Measurements from ENCODE around the gene PALM3.
A peak's percentile ranks its signal among the peaks of the same experiment; 100 is the strongest.
"Not testable (repeated sequence)": the region's sequence is repeated elsewhere in the genome, so short reads cannot be mapped to it uniquely, and the experiment has no call there.

Gene PALM3

DNA sequence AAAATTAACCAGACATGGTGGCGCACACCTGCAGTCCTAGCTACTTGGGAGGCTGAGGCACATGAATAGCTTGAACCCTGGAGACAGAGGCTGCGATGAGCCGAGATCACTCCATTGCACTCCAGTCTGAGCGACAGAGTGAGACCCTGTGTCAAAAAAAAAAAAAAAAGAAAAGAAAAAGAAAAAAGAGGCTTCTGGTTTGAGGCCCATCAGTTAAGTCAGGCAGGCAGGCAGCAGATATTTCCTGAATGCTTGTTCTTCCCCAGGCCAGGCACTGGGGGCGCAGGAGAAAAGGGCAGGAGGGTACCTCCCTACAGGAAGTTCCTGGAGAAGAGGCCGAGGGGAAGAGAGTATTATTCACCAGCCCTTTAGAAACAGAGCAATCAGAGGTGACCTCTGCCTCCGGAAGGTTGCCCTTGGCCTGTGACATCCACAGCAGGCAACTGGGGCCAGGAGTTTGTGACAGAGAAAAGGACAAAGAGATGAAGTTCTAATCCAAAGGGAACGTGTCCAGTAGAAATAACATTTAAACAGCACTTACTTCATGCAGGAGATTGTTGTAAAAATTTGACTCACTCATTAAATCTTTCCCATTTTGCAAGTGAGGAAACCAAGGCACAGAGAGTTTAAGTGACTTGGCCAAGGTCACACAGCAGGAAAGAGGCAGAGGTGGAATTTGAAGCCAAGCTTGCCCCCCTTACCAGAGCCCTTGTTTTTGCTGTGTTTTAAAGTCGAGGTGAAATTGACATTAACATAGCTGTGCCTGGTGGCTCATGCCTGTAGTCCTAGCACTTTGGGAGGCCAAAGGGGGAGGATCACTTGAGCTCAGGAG is 38.3 kb downstream of the PALM3 start:
- DNase-seq: peak; percentile 55
- no peak overlapping the region for H3K27ac ChIP-seq
- TF ChIP-seq, protein P1, sequence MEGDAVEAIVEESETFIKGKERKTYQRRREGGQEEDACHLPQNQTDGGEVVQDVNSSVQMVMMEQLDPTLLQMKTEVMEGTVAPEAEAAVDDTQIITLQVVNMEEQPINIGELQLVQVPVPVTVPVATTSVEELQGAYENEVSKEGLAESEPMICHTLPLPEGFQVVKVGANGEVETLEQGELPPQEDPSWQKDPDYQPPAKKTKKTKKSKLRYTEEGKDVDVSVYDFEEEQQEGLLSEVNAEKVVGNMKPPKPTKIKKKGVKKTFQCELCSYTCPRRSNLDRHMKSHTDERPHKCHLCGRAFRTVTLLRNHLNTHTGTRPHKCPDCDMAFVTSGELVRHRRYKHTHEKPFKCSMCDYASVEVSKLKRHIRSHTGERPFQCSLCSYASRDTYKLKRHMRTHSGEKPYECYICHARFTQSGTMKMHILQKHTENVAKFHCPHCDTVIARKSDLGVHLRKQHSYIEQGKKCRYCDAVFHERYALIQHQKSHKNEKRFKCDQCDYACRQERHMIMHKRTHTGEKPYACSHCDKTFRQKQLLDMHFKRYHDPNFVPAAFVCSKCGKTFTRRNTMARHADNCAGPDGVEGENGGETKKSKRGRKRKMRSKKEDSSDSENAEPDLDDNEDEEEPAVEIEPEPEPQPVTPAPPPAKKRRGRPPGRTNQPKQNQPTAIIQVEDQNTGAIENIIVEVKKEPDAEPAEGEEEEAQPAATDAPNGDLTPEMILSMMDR (IDR thresholded peaks at IDR 0.05; ENCODE audit: low read depth, low read length): no peak

DNA sequence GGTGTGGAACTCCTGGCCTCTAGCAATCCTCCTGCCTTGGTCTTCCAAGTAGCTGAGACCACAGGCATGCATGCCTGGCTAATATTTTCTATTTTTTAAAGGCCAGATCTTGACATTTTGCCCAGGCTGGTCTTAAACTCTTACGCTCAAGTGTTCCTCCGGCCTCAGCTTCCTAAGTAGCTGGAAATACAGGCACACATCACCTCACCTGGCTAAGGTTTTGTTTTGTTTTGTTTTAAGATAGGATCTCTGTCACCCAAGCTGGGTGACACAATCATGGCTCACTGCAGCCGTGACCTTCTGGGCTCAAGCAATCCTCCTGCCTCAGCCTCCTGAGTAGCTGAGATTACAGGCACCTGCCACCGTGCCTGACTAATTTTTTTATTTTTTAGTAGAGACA is 39.4 kb downstream of the PALM3 start:
- TF ChIP-seq, protein P1 (IDR thresholded peaks at IDR 0.05; ENCODE audit: low read depth, low read length): no peak
- Histone ChIP-seq H3K27me3 (ENCODE audit: insufficient read depth, low read depth, severe bottlenecking) (no peaks in the 10 kb centered on the region), H3K27ac (no peak overlapping the region), H3K4me3 (ENCODE audit: low read depth, low read length) (no peak overlapping the region), H3K36me3 (no peaks in the 10 kb centered on the region), H3K9me3 (ENCODE audit: severe bottlenecking) (no peaks in the 10 kb centered on the region)
- DNase-seq: no peak

More for the DNA sequence above, 38.3 kb downstream of the PALM3 start:
- Histone ChIP-seq H3K36me3 (no peaks in the 10 kb centered on the region), H3K27me3 (ENCODE audit: insufficient read depth, low read depth, severe bottlenecking) (no peaks in the 10 kb centered on the region), H3K9me3 (ENCODE audit: severe bottlenecking) (no peaks in the 10 kb centered on the region), H3K4me3 (ENCODE audit: low read depth, low read length) (no peak overlapping the region)

DNA sequence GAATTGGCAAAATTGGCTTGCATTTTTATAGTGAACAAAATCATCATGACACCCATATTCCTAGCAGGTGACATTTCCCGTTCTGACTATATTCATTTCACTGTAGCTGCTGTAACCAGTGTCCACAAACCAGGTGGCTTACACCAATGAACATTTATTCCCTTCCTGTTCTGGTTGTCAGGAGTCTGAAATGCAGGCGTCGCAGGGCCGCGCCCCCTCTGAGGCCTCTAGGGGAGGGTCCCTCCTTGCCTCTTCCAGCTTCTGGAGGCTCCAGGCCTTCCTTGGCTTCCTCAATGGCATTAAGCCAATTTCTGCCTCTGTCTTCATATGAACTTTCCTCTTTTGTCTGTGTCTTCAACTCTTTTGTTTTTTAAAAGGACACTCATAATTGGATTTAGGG is 40.4 kb downstream of the PALM3 start:
- peak; percentile 24 for DNase-seq
- TF ChIP-seq, protein P1 (IDR thresholded peaks at IDR 0.05; ENCODE audit: low read depth, low read length): no peak

DNA sequence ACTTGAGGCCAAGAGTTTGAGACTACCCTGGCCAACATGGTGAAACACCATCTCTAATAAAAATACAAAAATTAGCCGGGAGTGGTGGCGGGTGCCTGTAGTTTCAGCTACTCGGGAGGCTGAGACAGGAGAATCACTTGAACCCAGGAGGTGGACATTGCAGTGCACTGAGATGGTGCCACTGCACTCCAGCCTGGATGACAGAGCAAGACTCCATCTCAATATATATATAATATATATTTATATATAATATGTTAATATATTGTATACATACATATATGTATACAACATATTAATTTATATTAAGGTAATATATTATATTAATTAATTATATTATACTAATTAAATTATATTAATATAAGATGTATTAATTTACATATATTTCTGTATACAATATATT is 42.1 kb downstream of the PALM3 start:
- not testable (repeated sequence) for H3K4me3 ChIP-seq (ENCODE audit: low read depth, low read length); H3K9me3 ChIP-seq (ENCODE audit: severe bottlenecking); H3K27ac ChIP-seq; DNase-seq; H3K36me3 ChIP-seq; H3K27me3 ChIP-seq (ENCODE audit: insufficient read depth, low read depth, severe bottlenecking)

More for the DNA sequence above, 40.4 kb downstream of the PALM3 start:
- H3K27me3 ChIP-seq (ENCODE audit: insufficient read depth, low read depth, severe bottlenecking): no peaks in the 10 kb centered on the region
- no peaks in the 10 kb centered on the region for H3K9me3 ChIP-seq (ENCODE audit: severe bottlenecking)
- no peak overlapping the region for H3K27ac ChIP-seq
- H3K4me3 ChIP-seq (ENCODE audit: low read depth, low read length): no peak overlapping the region
- H3K36me3 ChIP-seq: no peaks in the 10 kb centered on the region

DNA sequence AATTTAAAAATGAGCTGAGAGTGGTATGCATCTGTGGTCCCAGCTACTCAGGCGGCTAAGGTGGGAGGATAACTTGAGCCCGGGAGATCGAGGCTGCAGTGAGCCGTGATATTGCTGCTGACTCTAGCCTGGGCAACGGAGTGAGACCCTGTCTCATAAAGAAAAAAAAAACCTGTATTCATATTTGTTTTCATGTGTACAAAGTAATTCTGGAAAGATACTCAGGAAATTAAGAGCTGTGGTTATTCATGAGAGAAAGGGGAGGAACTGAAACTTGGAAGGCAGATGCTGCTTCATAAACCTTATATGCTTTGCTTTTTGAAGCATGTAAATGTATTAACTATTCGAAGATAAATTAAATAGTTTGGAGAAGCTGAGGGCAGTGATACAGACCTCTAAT is 42.8 kb downstream of the PALM3 start:
- H3K27ac ChIP-seq: no peak overlapping the region
- H3K36me3 ChIP-seq: no peaks in the 10 kb centered on the region
- H3K9me3 ChIP-seq (ENCODE audit: severe bottlenecking): no peaks in the 10 kb centered on the region
- no peaks in the 10 kb centered on the region for H3K27me3 ChIP-seq (ENCODE audit: insufficient read depth, low read depth, severe bottlenecking)
- DNase-seq: no peak
- TF ChIP-seq, protein P1 (IDR thresholded peaks at IDR 0.05; ENCODE audit: low read depth, low read length): no peak
- no peak overlapping the region for H3K4me3 ChIP-seq (ENCODE audit: low read depth, low read length)

DNA sequence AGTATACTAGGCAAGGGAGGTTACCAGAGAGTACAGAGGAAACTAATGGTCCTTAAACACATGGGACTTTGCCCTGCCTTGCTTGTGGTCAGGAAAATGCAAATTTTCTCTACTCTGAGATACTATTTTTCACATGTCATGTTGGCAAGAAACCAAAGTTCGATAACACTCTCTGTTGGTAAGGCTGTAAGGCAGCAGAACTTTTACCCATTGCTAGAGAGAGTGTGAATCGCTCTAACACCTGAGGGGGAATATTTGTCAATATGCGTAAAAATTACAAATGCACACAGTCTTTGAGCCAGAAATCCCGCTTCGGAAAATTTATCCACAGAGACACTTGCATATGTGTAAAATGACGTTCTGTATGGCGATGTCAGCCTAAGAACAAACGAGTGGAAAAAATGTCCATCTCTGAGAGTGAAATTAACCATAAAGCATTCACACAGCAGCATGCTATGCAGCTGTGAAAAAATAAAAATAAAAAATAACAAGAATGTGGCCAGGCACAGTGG is 46.3 kb downstream of the PALM3 start:
- Histone ChIP-seq H3K27me3 (ENCODE audit: insufficient read depth, low read depth, severe bottlenecking) (no peaks in the 10 kb centered on the region), H3K36me3 (no peaks in the 10 kb centered on the region), H3K27ac (no peak overlapping the region), H3K4me3 (ENCODE audit: low read depth, low read length) (no peak overlapping the region), H3K9me3 (ENCODE audit: severe bottlenecking) (peaks cover 4% of the 10 kb centered on the region)
- TF ChIP-seq, protein P1 (IDR thresholded peaks at IDR 0.05; ENCODE audit: low read depth, low read length): no peak
- no peak for DNase-seq

Data from WERI-Rb-1 (cell line).